A673 (cell line): ENCODE measurements around the gene KRTAP9-3. TPM values are rescaled to one million over a fixed set of nuclear protein-coding genes. Genes with fewer than 3 reads are reported as not detected.
"Not testable (repeated sequence)": the region's sequence is repeated elsewhere in the genome, so short reads cannot be mapped to it uniquely, and the experiment has no call there.

Source experiments
- BruUV-seq: library from RNA; stranded (reverse); fragments of 400-500 nt; replicated peaks from 2 replicates; lab custom pipeline; 2021; lab: Mats Ljungman, UMichigan
- CTCF ChIA-PET: fragments of 300-600 bp; sonication (Branson Sonifier 250); formaldehyde crosslinking; loops from one replicate; lab custom pipeline; 2022; ENCODE audit warnings: antibody characterized with exemption; lab: Charles Lee
- POLR2A ChIA-PET: fragments of 300-600 bp; sonication (Branson Sonifier 250); formaldehyde crosslinking; loops from one replicate; lab custom pipeline; 2022; ENCODE audit warnings: antibody characterized with exemption; ENCODE audit not compliant: low non-redundant PET; lab: Charles Lee
- DNase-seq: peaks from one replicate; pipeline ENCODE4 v3.0.0-alpha.2; 2015; ENCODE audit warnings: low spot score
- H3K27ac ChIP-seq: fragments of 200-600 bp; sonication (generic); 2 replicates; pipeline ENCODE4 v1.5.1; 2016; ENCODE audit warnings: mixed run types, low read depth, mild to moderate bottlenecking, mixed read lengths, antibody characterized with exemption, low read length; ENCODE audit not compliant: poor library complexity, severe bottlenecking
- H3K27me3 ChIP-seq: fragments of 200-600 bp; sonication (generic); replicated peaks from 2 replicates; pipeline ENCODE4 v1.6.1; 2017; ENCODE audit warnings: mixed run types, low read depth, mild to moderate bottlenecking, mixed read lengths, antibody characterized with exemption, low read length; ENCODE audit not compliant: insufficient read depth, poor library complexity
- H3K36me3 ChIP-seq: fragments of 200-600 bp; sonication (generic); 2 replicates; pipeline ENCODE4 v1.6.1; 2016; ENCODE audit warnings: mixed run types, mild to moderate bottlenecking, mixed read lengths, antibody characterized with exemption, low read length; ENCODE audit not compliant: insufficient read depth, poor library complexity, severe bottlenecking
- H3K4me1 ChIP-seq: fragments of 200-600 bp; sonication (generic); 2 replicates; pipeline ENCODE4 v1.6.1; 2017; ENCODE audit warnings: mixed run types, mild to moderate bottlenecking, mixed read lengths, antibody characterized with exemption, low read length; ENCODE audit not compliant: insufficient read depth, poor library complexity, severe bottlenecking
- H3K4me3 ChIP-seq: fragments of 200-600 bp; sonication (generic); 2 replicates; pipeline ENCODE4 v1.5.1; 2016; ENCODE audit warnings: low read depth, mixed run types, mild to moderate bottlenecking, mixed read lengths, low read length; ENCODE audit not compliant: poor library complexity, severe bottlenecking
- H3K9me3 ChIP-seq: fragments of 200-600 bp; sonication (generic); 2 replicates; pipeline ENCODE4 v1.6.1; 2016; ENCODE audit warnings: mixed run types, low read depth, mild to moderate bottlenecking, mixed read lengths, antibody characterized with exemption, low read length; ENCODE audit not compliant: poor library complexity, severe bottlenecking
- CTCF ChIP-seq: fragments of 300-800, 200-600 bp; sonication (generic); conservative IDR thresholded peaks from 2 replicates; pipeline ENCODE4 v1.5.1; 2017; ENCODE audit warnings: low read depth, mild to moderate bottlenecking, antibody characterized with exemption, low read length, moderate library complexity, mixed read lengths
- EZH2 ChIP-seq: fragments of 200-600 bp; sonication (generic); IDR thresholded peaks from 2 replicates; pipeline ENCODE4 v1.6.1; 2017; ENCODE audit warnings: borderline replicate concordance, low read depth, mild to moderate bottlenecking, mixed read lengths, antibody characterized with exemption, low read length; ENCODE audit not compliant: poor library complexity, severe bottlenecking
- intact Hi-C: fragments of 100-400 bp; cut with micrococcal nuclease; formaldehyde crosslinking; loops from one replicate; pipeline ENCODE4 v1.10.0; 2022; ENCODE audit not compliant: unreplicated experiment
- total RNA-seq: library from RNA; stranded (reverse); gene quantifications from 2 replicates; pipeline ENCODE4 v1.2.3, GENCODE V29; 2021

Gene KRTAP9-3
- total RNA-seq, 1 experiment from 2014 or later: not detected

GRCh38 chr17:41271858-41272257 is 39.6 kb downstream of the KRTAP9-3 start:
- Histone ChIP-seq H3K36me3 (no peaks in the 10 kb centered on the region), H3K27ac (no peak overlapping the region), H3K4me1 (no peaks in the 10 kb centered on the region), H3K4me3 (no peak overlapping the region), H3K27me3 (no peaks in the 10 kb centered on the region), H3K9me3 (no peaks in the 10 kb centered on the region)
- BruUV-seq: no TSS peak
- ChIA-PET POLR2A (no interaction called here), CTCF (no interaction called here)
- intact Hi-C loops: no loop called here
- TF ChIP-seq CTCF: no peak
- TF ChIP-seq EZH2: no peak
- no peak for DNase-seq

- H3K9me3 ChIP-seq, H3K36me3 ChIP-seq, H3K4me1 ChIP-seq, H3K27ac ChIP-seq, intact Hi-C loops, DNase-seq, BruUV-seq, POLR2A ChIA-PET, H3K27me3 ChIP-seq, CTCF ChIA-PET, H3K4me3 ChIP-seq: not testable (repeated sequence)
These were observed 43.5 kb downstream of the KRTAP9-3 start, which contains the start of gene KRTAP9-7 for GRCh38 chr17:41275648-41276190. KRTAP9-7 (plus strand) TSS chr17:41275698; CDS start chr17:41275698, 0 bp downstream.

- intact Hi-C loops: no loop called here
- no peak for TF ChIP-seq EZH2
- no peak for TF ChIP-seq CTCF
- Histone ChIP-seq H3K27ac (no peak overlapping the region), H3K4me3 (no peak overlapping the region), H3K4me1 (no peaks in the 10 kb centered on the region), H3K27me3 (no peaks in the 10 kb centered on the region), H3K36me3 (no peaks in the 10 kb centered on the region), H3K9me3 (no peaks in the 10 kb centered on the region)
- no TSS peak for BruUV-seq
- DNase-seq: no peak
- ChIA-PET POLR2A (no interaction called here), CTCF (no interaction called here)
These were observed 46.1 kb downstream of the KRTAP9-3 start for GRCh38 chr17:41278176-41278955.

Other genes with a start within 250 kb of the KRTAP9-3 start
- gene KRT40, start 248.1 kb upstream of the KRTAP9-3 start, total RNA-seq: 0.98 and 1.1 TPM in 2 replicates
- gene KRTAP3-3, start 238.3 kb upstream of the KRTAP9-3 start, total RNA-seq: not detected in 2 replicates
- not detected in 2 replicates for gene KRTAP3-2, start 232.5 kb upstream of the KRTAP9-3 start, total RNA-seq
- gene KRTAP3-1, start 223.3 kb upstream of the KRTAP9-3 start, total RNA-seq: not detected in 2 replicates
- not detected in 2 replicates for gene KRTAP1-5, start 205.2 kb upstream of the KRTAP9-3 start, total RNA-seq
- not detected in 2 replicates for gene KRTAP1-4, start 202.3 kb upstream of the KRTAP9-3 start, total RNA-seq
- gene KRTAP1-3, start 197.6 kb upstream of the KRTAP9-3 start, total RNA-seq: not detected in 2 replicates
- not detected in 2 replicates for gene KRTAP1-1, start 191.0 kb upstream of the KRTAP9-3 start, total RNA-seq
- gene KRTAP2-1, start 185.1 kb upstream of the KRTAP9-3 start, total RNA-seq: not detected in 2 replicates
- not detected in 2 replicates for gene KRTAP2-2, start 177.2 kb upstream of the KRTAP9-3 start, total RNA-seq
- gene KRTAP2-3, start 172.3 kb upstream of the KRTAP9-3 start, total RNA-seq: not detected in 2 replicates
- not detected in 2 replicates for gene KRTAP2-4, start 166.6 kb upstream of the KRTAP9-3 start, total RNA-seq
- gene KRTAP4-7, start 148.3 kb upstream of the KRTAP9-3 start, total RNA-seq: not detected in 2 replicates
- not detected in 2 replicates for gene KRTAP4-8, start 134.3 kb upstream of the KRTAP9-3 start, total RNA-seq
- not detected in 2 replicates for gene KRTAP4-16, start 130.2 kb upstream of the KRTAP9-3 start, total RNA-seq
- gene KRTAP4-9, start 127.1 kb upstream of the KRTAP9-3 start, total RNA-seq: 1.0 and 1.2 TPM in 2 replicates
- not detected in 2 replicates for gene KRTAP4-11, start 114.1 kb upstream of the KRTAP9-3 start, total RNA-seq
- not detected in 2 replicates for gene KRTAP4-12, start 108.3 kb upstream of the KRTAP9-3 start, total RNA-seq
- not detected in 2 replicates for gene KRTAP4-6, start 91.9 kb upstream of the KRTAP9-3 start, total RNA-seq
- gene KRTAP4-5, start 82.6 kb upstream of the KRTAP9-3 start, total RNA-seq: not detected in 2 replicates
- gene KRTAP4-4, start 71.7 kb upstream of the KRTAP9-3 start, total RNA-seq: not detected in 2 replicates
- gene KRTAP4-3, start 64.2 kb upstream of the KRTAP9-3 start, total RNA-seq: not detected in 2 replicates
- gene KRTAP4-2, start 54.2 kb upstream of the KRTAP9-3 start, total RNA-seq: not detected in 2 replicates
- not detected in 2 replicates for gene KRTAP4-1, start 47.5 kb upstream of the KRTAP9-3 start, total RNA-seq
- gene KRTAP9-1, start 42.6 kb upstream of the KRTAP9-3 start, total RNA-seq: not detected in 2 replicates
- gene KRTAP9-2, start 5.8 kb upstream of the KRTAP9-3 start, total RNA-seq: not detected in 2 replicates
- gene KRTAP9-8, start 5.5 kb downstream of the KRTAP9-3 start, total RNA-seq: not detected in 2 replicates
- gene KRTAP9-4, start 17.2 kb downstream of the KRTAP9-3 start, total RNA-seq: not detected in 2 replicates
- not detected in 2 replicates for gene KRTAP9-9, start 22.9 kb downstream of the KRTAP9-3 start, total RNA-seq
- gene KRTAP9-6, start 32.9 kb downstream of the KRTAP9-3 start, total RNA-seq: not detected in 2 replicates
- not detected in 2 replicates for gene KRTAP9-7, start 43.2 kb downstream of the KRTAP9-3 start, total RNA-seq
- not detected in 2 replicates for gene KRTAP29-1, start 70.4 kb downstream of the KRTAP9-3 start, total RNA-seq
- gene KRTAP16-1, start 76.9 kb downstream of the KRTAP9-3 start, total RNA-seq: not detected in 2 replicates
- not detected in 2 replicates for gene KRTAP17-1, start 83.3 kb downstream of the KRTAP9-3 start, total RNA-seq
- not detected in 2 replicates for gene KRT33A, start 118.4 kb downstream of the KRTAP9-3 start, total RNA-seq
- not detected in 2 replicates for gene KRT33B, start 137.4 kb downstream of the KRTAP9-3 start, total RNA-seq
- not detected in 2 replicates for gene KRT34, start 149.9 kb downstream of the KRTAP9-3 start, total RNA-seq
- gene KRT31, start 165.2 kb downstream of the KRTAP9-3 start, total RNA-seq: not detected in 2 replicates
- not detected in 2 replicates for gene KRT37, start 192.1 kb downstream of the KRTAP9-3 start, total RNA-seq
- not detected in 2 replicates for gene KRT38, start 208.5 kb downstream of the KRTAP9-3 start, total RNA-seq
- not detected in 2 replicates for gene KRT32, start 234.9 kb downstream of the KRTAP9-3 start, total RNA-seq
- not detected in 2 replicates for gene KRT35, start 248.7 kb downstream of the KRTAP9-3 start, total RNA-seq